Endodermal cell (in vitro differentiated cells): ENCODE data around the gene ZIC2. TPM values are rescaled to one million over a fixed set of nuclear protein-coding genes. Genes with fewer than 3 reads are reported as not detected.

Source experiments
- DNase-seq: peaks from one replicate; pipeline ENCODE4 v3.0.0-alpha.2; 2017
- H3K27ac ChIP-seq: 2 replicates; pipeline ENCODE4 v1.5.1; 2013; ENCODE audit warnings: mild to moderate bottlenecking, low read depth, low read length, moderate library complexity
- H3K27me3 ChIP-seq: 2 replicates; pipeline ENCODE4 v1.6.1; 2013; ENCODE audit warnings: mild to moderate bottlenecking, low read length, moderate library complexity; ENCODE audit not compliant: insufficient read depth, control insufficient read depth, poor library complexity, severe bottlenecking
- H3K36me3 ChIP-seq: 2 replicates; pipeline ENCODE4 v1.7.0; 2013; ENCODE audit warnings: mild to moderate bottlenecking, low read length, moderate library complexity; ENCODE audit not compliant: control insufficient read depth, insufficient read depth
- H3K4me1 ChIP-seq: one replicate; pipeline ENCODE4 v1.7.0; 2013; ENCODE audit warnings: low read length; ENCODE audit not compliant: control insufficient read depth, insufficient read depth
- H3K4me3 ChIP-seq: 2 replicates; pipeline ENCODE4 v1.5.1; 2013; ENCODE audit warnings: mild to moderate bottlenecking, low read length, moderate library complexity
- H3K9ac ChIP-seq: 2 replicates; pipeline ENCODE4 v1.6.1; 2013; ENCODE audit warnings: mild to moderate bottlenecking, low read length, moderate library complexity; ENCODE audit not compliant: poor library complexity, severe bottlenecking; ENCODE audit errors: extremely low read depth
- H3K9me3 ChIP-seq: 2 replicates; pipeline ENCODE4 v1.6.1; 2013; ENCODE audit warnings: mild to moderate bottlenecking, low read length, moderate library complexity; ENCODE audit not compliant: control insufficient read depth
- H3K27ac Mint-ChIP-seq: 2 replicates; pipeline ENCODE4 v1.8.0; 2020; ENCODE audit warnings: mixed read lengths
- H3K27me3 Mint-ChIP-seq: 2 replicates; pipeline ENCODE4 v1.8.0; 2021; ENCODE audit warnings: mild to moderate bottlenecking, mixed read lengths; ENCODE audit not compliant: insufficient read depth
- H3K36me3 Mint-ChIP-seq: 2 replicates; pipeline ENCODE4 v1.8.0; 2020; ENCODE audit warnings: low read depth, mixed read lengths
- H3K4me1 Mint-ChIP-seq: 2 replicates; pipeline ENCODE4 v1.8.0; 2020; ENCODE audit warnings: mixed read lengths
- H3K4me3 Mint-ChIP-seq: 2 replicates; pipeline ENCODE4 v1.8.0; 2020; ENCODE audit warnings: mild to moderate bottlenecking, moderate library complexity, mixed read lengths
- H3K9me3 Mint-ChIP-seq: 2 replicates; pipeline ENCODE4 v1.8.0; 2020; ENCODE audit warnings: mild to moderate bottlenecking, mixed read lengths
- CTCF ChIP-seq: fragments of 200-600 bp; sonication (generic); conservative IDR thresholded peaks from 2 replicates; pipeline ENCODE4 v1.5.0; 2021; ENCODE audit warnings: antibody characterized with exemption, mild to moderate bottlenecking
- WGBS, 2 experiments: methylation state at CpG; one replicate each; pipeline versions ENCODE4 v1.1.5 to v1.1.7; 2013; ENCODE audit warnings: missing lambda C conversion rate in 2 of 2, mixed read lengths in 1 of 2; ENCODE audit not compliant: insufficient coverage in 1 of 2, insufficient read length in 1 of 2; 5-methylcytosine and 5-hydroxymethylcytosine counted together
- total RNA-seq, 2 donors: library from RNA; stranded (reverse); fragmentation: NEBNext Ultra II Directional in 1 of 2; extraction: Animal tissue kit (Norgen Biotek cat#: 25700) in 1 of 2; gene quantifications; 2 replicates in 1 of 2; 3 replicates in 1 of 2; pipeline ENCODE4 v1.2.1, GENCODE V29; 2021

Gene ZIC2
- total RNA-seq, 2 donors from 2014 or later = 182 to 301 TPM

- 85 to 98% methylated on average over 6 to 7 of the region's 7 CpGs for WGBS, 2 experiments
- no peaks in the 10 kb centered on the region for H3K9me3 ChIP-seq
- no peak for TF ChIP-seq CTCF
These were observed 42.9 kb upstream of the ZIC2 start for GRCh38 chr13:99938635-99939034.

GRCh38 chr13:99941086-99941485 lies 40.5 kb upstream of the ZIC2 start:
- Mint-ChIP-seq H3K36me3 (no peaks in the 10 kb centered on the region), H3K4me1 (peaks cover 3% of the 10 kb centered on the region), H3K27ac (no peak overlapping the region), H3K9me3 (no peaks in the 10 kb centered on the region), H3K4me3 (no peak overlapping the region), H3K27me3 (peaks cover 6% of the 10 kb centered on the region)
- Histone ChIP-seq H3K27me3 (no peaks in the 10 kb centered on the region), H3K4me3 (no peak overlapping the region), H3K9ac (no peak overlapping the region), H3K9me3 (no peaks in the 10 kb centered on the region), H3K27ac (no peak overlapping the region), H3K36me3 (no peaks in the 10 kb centered on the region), H3K4me1 (no peaks in the 10 kb centered on the region)
- WGBS, 2 experiments = 90 to 93% methylated on average over 6 to 7 of the region's 7 CpGs
- no peak for TF ChIP-seq CTCF
- no peak for DNase-seq

More at GRCh38 chr13:99938635-99939034, 42.9 kb upstream of the ZIC2 start:
- Mint-ChIP-seq H3K27me3 (no peaks in the 10 kb centered on the region), H3K4me1 (peaks cover 3% of the 10 kb centered on the region), H3K9me3 (no peaks in the 10 kb centered on the region), H3K27ac (no peak overlapping the region), H3K4me3 (no peak overlapping the region), H3K36me3 (no peaks in the 10 kb centered on the region)
- H3K4me3 ChIP-seq = no peak overlapping the region
- no peak overlapping the region for H3K27ac ChIP-seq
- no peaks in the 10 kb centered on the region for H3K27me3 ChIP-seq
- no peaks in the 10 kb centered on the region for H3K36me3 ChIP-seq
- no peaks in the 10 kb centered on the region for H3K4me1 ChIP-seq
- H3K9ac ChIP-seq = no peak overlapping the region
- no peak for DNase-seq

- peaks cover 10% of the 10 kb centered on the region for H3K27me3 Mint-ChIP-seq
- no peak for DNase-seq
- WGBS, 2 experiments = 80 to 94% methylated on average over 1 to 4 of the region's 4 CpGs
These were observed 39.7 kb upstream of the ZIC2 start for GRCh38 chr13:99941911-99942310.

More at GRCh38 chr13:99941911-99942310, 39.7 kb upstream of the ZIC2 start:
- TF ChIP-seq CTCF = no peak
- peaks cover 3% of the 10 kb centered on the region for H3K4me1 Mint-ChIP-seq
- Histone ChIP-seq H3K27me3 (no peaks in the 10 kb centered on the region), H3K9ac (no peak overlapping the region), H3K4me1 (no peaks in the 10 kb centered on the region), H3K27ac (no peak overlapping the region), H3K4me3 (no peak overlapping the region), H3K36me3 (no peaks in the 10 kb centered on the region), H3K9me3 (no peaks in the 10 kb centered on the region)
- no peak overlapping the region for H3K4me3 Mint-ChIP-seq
- no peaks in the 10 kb centered on the region for H3K9me3 Mint-ChIP-seq
- no peaks in the 10 kb centered on the region for H3K36me3 Mint-ChIP-seq
- H3K27ac Mint-ChIP-seq = no peak overlapping the region
